ENCODE results near the gene MUC5B.

MUC5B gene

DNA sequence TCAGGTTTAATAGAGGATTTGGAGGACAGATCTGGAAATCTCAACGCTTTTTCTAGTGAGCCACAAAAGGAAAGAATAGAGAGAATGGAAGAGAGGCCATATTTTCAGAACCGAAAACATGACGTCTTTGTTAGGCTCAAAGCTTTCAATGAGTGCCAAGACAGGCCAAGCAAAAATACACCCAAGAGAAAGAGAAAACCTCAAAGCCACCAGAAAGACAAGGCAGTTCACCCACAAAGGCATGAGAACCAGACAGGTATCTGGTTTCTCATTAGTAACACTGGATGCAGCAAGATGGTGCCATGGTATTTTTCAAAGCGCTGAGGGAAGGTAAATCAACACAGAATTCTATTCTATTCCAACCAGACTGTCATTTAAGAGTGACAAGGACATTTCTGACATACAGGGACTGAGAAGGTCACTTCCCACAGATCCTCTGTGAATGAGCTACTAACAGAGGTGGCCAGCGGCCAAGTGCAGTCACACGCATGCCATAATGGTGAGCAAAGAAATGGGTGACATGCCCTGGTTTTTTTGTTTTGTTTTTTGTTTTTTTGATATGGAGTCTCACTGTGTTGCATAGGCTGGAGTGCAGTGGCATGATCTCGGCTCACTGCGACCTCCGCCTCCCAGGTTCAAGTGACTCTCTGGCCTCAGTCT, 44.7 kb downstream of the MUC5B start:
- DNase-seq (ENCODE audit: low read depth): no peak

DNA sequence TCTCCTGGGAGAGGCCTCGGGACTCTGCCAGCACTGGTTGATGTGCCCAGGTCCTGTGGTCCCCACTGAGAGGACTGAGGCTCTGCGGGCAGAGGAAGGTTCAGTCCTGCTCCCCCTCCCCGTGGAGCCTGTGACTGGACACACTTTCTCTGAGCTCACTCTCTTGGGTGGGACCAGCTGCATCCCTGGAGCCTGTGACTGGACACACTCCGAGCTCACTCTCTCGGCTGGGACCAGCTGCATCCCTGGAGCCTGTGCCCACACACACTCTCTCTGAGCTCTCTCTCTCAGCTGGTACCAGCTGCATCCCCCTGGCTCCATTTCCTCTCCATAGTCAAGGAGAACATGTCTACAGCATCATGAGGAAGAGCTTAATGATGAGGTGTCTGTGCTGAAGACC, 47.1 kb downstream of the MUC5B start:
- DNase-seq (ENCODE audit: low read depth): no peak

DNA sequence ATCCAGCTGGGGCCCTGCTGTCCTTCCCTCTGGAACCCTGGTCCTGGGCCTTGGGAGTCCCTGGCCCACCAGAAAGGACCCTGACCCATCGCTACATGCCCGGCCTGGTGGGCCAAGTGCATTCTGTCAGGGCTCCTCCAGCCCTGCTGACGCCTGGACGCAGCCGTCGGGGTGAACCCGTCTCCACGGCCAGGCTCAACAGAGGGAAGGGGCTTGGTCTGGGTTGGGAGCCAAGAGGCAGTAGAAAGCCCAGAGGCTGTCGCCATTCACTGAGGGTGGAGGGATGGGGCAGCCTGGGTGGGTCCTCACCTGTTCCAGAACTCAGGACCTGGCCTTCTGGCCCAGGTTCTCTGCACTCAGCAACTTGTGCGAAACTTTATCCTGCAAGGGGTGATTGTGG, 47.6 kb downstream of the MUC5B start:
- DNase-seq (ENCODE audit: low read depth): no peak

DNA sequence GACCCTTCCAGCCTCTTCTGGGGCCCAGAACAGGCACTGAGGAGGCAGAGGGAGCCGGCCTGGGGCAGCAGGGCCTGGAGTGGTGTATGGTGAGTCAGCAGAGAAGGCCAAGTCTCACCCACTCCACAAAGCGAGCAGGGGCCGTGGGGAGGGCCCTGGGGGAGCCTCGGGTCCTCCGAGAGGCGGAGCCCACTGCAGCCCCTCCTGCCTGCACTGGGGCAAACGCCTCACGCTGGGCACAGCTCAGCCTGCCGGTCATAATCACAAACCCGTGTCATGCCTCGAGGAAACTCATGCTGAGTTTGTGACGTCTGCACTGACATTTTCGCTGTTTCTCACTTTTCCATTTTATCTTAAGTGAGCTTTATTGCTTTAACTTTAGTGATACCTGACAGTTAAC, 48.1 kb downstream of the MUC5B start:
- no peak for DNase-seq (ENCODE audit: low read depth)

DNA sequence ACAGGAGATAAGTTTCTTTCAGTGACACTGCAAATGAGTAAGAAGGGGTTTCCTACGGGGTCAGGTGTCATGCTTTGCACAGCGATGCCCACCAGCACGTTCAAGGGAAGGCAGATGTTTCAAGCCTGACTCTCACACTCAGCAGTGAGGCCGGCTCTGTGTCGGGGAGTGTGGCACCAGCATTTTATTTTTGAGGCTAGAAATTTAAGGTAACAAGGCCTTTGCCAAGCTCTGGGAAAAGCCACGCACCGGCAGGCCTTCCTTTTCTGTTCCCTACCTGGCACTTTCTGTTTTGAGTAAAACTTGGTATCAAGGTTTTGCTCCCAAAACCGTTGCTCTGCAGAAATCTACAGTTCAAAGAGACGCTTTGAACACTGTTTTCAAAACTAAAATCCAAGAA, 48.5 kb downstream of the MUC5B start:
- no peak for DNase-seq (ENCODE audit: low read depth)

DNA sequence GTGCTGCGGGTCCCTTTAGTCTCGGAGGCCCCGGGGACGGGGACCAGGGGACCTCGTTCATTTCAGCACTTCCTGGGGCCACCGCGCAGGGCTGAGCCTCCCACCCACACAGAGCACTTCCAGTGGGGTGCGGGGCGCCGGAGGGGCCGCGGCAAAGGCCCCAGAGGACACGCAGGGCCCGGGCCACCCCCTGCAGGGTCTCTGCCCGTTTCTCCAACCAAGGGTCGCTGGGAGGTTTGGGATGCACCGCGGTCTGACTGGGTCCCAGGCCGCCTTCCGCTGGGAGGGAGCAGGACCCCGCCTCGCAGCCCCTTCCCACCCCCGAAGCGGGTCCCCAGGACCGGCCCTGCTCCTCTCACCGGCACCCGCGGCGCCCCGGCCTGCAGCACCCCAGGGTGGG, 49.1 kb downstream of the MUC5B start:
- no peak for DNase-seq (ENCODE audit: low read depth)

DNA sequence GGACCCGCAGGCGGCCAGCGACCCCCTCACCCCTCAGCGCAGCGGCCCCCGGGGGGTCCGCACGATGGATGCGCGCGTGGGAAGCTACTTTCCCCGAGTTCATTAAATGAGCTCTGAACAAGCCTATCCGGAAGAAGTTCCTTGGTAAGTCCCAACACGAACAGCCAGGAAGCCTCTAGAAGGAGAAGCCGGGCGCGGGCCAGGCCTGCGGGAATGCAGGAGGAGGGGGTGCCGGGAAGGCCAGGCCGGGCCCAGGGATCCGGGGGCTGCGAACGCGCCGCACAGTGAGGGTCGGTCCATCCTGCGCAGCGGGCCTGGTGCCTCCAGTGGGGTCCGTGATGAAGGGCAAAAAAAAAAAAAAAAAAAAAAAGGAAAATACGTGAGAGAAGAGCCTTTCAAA, 49.7 kb downstream of the MUC5B start:
- no peak for DNase-seq (ENCODE audit: low read depth)

DNA sequence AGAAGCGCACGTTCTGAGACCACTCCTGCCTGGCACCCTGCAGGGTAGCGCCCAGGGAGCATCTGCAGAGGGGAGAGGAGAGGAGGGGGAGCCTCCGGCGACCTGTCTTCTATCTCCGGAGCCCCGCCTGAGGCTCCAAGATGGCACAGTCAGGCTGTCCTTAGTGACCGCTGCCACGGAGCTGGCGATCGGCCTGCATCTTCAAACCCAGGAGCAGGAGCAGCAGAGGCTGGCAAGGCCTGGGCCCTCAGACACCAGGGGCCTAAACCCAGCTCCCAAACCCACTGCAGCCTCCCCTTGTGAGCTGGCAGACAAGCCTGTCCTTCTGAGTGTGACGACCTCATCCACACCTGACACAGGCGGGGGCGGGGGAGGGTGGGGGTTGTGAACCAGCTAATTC, 51.6 kb downstream of the MUC5B start:
- DNase-seq (ENCODE audit: low read depth): no peak

DNA sequence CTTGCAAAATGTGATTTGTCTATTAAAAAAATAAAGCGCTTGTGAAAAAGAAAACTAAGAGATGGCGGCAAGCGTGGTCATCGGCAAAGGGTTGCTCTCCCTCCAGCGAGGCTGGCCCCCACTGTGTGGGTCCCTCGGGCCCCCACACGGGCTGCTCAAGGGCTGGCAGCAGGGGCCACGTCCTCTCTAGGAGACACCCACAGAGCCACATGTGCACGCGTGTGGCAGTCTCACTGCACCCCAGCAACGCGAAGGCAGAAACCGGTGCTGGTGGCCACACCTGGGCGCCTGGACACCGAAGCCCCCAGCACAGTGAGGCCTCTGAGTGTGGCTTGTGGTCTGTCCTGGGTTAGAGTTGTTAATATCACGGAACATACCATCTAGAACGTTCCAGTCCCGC, 52.2 kb downstream of the MUC5B start:
- no peak for DNase-seq (ENCODE audit: low read depth)

DNA sequence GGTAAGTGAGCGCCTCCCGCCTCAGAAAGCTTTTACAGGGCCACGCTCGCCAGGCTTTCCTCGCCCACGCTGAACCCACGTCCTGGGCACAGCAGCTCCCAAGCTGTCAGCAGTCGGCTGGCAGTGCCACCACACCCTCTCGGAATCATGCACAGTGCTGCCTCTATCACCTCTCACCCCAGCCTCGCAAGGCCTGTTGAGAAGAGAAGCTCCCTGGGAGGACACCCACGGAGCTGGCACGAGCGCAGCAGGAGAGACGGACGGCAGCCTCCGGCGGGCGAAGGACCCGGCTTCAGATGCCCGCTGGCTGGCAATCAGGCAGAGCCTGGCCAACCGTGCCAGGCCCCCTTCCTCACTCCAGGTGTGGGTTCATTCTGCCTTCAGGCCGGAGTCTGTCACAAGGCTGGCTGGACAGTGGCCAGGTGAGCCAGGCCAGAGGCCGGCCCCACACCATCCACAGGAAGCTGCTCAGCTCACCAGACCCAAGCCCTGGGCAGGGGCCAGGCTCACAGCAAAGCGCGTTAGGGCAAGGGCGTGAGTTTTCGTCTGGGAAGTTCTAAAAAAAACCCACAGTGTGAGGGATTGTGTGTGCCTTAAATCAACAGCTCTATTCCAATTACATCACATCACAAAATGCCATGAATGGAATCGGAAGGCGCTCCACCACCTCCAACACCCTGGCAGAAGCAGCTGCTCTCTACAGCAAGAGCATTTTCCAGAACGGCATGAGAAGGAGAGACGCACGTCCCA, 53.4 kb downstream of the MUC5B start:
- no peak for DNase-seq (ENCODE audit: low read depth)

DNA sequence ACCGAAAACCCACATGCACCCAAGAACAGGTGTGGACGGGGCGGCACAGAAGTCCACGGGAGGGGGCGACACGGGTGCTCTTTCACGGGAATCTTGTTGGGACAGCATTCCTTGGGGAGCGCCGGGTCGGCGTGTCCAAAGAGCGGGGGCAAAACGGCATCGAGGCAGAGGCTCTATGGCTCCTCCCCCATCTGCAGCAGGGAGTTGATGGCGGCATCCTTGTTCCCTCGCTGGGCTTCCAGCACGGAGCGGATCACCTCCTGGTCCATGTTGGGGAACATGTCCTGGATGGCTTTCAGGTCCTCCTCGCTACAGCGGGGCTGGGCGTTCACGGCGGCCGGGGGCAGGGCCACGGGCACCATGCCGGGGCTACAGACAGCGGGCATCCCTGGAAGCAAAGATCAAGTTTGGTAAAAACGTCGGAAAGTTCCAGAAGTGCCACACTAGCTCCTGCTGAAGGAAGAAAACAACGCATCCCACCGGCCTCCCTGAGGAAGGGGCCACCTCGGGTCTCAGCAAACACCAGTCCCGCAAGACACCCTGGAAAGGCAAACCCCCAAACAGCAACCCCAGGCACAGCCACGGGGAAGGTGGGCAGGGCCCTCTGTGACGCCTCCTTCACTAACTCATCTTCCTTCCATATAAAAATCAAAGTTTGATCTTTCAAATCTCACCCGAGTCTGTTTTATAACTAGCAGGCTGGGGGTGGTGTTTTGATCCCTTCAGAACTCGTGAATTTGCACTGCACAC, 54.2 kb downstream of the MUC5B start:
- no peak for DNase-seq (ENCODE audit: low read depth)

DNA sequence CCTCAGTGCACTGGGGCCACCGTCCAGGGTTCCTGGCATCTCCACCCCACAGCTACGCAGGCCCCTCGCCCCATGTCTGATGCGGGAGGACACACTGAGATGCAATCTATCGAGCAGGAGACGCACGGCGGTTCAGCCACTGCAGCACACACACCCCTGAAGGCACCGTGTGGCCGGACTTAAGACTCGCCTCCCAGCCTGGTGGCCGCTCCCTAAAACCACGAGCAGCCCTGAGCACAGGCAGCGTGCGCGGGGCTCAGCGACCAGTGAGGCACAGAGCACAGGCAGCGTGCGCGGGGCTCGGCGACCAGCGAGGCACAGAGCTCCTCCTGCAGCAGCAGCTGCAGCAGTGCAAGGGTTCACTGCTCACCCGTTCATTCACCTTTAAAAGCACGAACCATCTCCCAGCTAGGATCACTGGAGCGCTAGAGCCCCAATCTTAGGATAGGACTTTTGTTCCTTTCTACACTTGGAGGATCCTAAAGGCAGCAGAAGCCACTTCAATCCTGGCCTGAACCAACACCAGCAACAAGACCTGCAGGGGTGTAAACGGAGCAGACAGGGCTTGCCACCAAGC, 55.2 kb downstream of the MUC5B start:
- no peak for DNase-seq (ENCODE audit: low read depth)

DNA sequence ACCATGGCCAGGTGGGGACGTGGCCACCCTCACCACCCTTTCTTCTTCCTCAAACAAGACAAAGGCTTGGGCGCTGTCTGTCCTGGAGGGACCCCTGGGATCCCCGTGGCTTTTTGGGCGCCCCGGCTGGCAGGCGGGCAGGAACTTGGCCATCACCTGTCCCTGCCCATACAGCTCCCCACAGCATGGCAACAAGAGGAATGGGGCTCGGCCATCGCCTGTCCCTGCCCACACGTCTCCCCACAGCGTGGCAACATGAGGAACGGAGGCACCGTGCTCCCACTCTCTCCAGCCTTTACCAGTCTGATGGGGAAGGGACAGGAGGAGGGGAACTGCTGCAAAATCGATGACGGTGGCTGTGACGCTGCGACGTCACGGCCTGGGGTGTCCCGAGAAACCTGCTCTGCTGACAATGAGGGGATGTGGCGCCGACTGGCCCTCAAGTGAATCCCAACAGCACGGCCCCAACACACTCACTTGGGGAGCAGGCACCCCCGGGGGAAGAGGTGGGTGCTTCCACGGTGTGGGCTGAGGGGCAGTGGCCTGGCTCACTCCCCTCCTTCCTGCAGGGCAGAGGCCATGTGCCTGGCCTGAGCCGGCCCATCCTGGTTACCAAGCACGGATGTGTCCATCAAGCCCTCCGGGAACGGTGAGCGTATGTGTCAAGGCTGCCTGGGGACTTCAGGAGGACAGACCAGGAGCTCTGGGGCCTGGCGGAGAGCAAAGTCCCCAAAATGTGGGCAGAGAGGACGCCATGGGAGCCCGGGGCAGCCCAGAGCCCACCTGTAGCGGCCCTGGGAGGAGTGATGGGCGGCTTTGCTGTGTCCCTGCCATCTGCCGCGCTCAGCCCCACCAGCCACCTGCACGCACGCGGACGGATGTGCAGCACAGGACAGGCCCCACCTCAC, 56.2 kb downstream of the MUC5B start:
- DNase-seq (ENCODE audit: low read depth): no peak

DNA sequence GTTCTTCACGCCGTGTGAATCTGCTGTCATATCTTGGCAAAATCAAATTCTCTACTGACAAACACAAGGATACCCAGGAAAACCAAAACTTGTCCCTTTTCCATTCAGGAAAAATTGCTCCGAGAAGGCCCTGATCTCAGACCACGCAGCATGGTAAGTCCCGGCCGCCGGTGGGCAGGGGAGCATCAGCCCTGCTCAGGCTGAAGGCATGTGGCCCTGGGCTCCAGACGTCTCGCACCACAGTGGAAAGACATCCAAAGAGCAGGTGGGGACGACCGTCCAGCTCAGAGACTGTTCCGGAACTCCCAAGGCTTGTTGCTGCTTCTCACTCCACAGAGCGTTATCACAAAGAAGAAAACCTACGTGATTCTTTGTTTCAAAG, 56.8 kb downstream of the MUC5B start:
- DNase-seq (ENCODE audit: low read depth): no peak

DNA sequence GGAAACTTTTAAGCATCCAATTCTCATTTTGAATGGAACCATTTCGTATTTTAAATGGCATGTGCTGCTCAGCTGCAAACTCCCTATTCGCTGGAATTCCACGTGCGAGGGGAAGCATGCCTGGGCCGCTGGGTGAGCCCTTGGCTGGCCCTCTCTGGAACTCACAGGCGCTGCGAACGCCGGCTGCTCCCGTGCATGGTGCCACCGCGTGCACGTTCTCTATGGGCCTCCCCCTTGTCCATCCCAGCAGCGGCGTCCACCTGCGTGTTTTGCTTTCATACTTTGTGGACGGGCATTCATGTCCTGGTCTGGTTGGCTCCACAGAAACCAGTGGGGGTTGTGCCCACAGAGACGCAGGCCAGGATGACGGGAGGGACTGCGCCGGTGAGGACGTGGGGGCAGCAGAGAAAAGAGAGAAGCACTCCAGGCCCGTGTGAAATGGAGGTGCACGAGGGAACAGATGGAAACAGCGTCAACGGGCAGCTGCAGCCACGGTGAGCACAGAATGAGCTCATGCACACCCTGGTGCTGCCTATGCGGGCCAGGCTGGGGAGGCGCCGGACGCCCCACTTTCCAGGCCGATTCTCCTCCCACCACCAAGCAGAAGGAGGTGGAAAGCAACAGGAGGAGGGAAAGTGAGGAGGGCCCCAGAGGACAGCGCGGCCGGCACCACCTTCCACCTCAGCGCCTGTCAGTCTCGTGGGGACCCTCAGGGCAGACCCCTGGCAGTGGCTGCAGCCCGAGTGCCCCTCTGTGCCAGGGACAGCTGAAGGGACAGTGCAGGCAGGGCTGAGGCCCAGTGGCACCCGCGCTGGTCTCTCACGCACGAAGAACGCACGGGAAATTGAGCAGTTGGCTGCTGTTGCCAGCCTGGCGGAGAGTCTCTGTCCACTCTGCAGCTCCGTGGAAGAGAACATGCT, 57.5 kb downstream of the MUC5B start:
- no peak for DNase-seq (ENCODE audit: low read depth)

DNA sequence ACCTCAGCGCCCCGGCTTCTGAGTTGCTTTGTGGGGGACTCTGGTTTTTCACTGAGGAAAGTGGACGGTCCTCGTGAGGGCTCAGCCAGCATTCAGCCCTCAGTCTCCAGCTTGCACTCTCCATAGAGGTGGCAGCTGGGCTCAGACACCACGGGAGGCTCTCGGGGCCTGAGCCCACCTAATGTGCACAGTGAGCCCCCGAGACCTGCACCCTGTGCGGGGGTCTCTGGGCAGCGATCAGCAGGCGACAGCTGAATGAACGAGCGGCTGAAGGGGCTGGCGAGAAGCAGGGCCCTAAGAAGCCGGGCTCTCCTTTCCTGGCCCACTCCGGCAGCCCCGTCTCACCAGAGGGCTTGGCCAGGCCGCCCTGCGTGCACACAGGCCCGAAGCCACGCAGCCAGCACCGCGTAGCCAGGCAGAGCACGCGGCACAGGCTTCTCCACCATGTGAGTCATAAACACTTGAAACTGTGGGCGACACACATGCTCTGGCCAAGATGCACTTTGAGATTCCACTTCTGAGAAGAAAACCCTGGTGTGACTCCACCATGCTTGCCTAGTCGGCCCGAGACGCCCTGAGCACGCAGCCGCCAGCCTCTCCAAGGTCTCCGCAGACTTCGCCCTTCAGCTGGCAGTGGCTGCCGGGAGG, 58.6 kb downstream of the MUC5B start:
- no peak for DNase-seq (ENCODE audit: low read depth)

DNA sequence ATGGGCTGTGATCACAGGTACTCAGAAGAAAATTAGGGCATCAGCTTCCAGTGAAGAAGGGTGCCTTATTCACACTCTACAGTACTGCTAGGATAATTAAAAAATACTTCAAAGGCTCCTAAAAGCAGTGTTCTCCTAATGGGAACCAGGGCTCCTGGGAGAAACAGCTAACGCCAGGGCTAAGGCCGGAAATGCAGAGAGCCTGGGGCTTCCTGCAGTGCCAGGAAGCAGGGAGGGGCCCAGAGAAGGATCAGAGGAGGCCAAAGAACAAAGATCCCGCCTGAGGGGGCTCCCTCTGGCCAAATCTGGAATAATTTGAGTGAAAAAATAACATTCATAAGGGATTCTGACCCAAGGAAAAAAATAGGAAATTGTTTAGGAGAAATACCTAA, 59.1 kb downstream of the MUC5B start:
- no peak for DNase-seq (ENCODE audit: low read depth)

DNA sequence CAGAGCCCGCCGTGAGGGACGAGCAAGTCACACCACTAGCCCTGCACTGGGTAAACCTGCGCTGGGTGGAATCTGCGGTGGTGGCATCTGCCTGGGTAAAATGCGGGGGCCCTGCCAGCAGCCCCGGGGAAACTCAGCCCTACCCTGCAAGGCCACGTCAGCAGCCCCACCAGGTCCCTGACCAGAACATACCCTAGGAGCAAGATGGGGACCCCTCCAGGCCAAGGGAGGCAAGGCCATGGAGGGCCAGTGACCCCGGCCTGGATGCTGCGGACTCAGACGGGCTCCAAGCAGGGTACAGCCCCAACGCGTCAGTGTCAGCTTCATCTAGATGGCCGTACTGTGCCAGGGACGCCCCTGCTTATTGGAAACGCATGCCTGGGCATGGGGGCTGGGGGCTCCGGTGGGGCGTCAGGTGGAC, 60.2 kb downstream of the MUC5B start:
- DNase-seq (ENCODE audit: low read depth): no peak

DNA sequence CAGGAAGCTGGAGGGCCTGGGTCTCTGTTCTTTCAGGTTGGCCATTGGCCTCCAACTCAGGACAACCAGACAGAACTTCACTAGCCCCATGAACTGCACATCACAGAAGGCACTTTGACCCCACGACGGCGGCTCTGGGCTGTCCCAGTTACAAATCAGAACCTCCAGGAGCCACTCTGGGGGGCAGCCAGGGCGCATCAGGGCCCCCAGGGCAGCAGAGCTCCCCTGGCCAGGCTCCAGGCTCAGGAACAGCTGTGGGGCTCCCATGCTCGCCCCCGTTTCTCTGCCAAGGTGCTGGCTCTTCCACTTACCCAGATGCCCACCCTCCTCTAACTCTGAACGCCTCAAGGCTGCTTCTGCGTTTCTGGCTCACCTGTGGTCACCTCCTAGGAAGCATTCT, 61.0 kb downstream of the MUC5B start:
- DNase-seq (ENCODE audit: low read depth): no peak

DNA sequence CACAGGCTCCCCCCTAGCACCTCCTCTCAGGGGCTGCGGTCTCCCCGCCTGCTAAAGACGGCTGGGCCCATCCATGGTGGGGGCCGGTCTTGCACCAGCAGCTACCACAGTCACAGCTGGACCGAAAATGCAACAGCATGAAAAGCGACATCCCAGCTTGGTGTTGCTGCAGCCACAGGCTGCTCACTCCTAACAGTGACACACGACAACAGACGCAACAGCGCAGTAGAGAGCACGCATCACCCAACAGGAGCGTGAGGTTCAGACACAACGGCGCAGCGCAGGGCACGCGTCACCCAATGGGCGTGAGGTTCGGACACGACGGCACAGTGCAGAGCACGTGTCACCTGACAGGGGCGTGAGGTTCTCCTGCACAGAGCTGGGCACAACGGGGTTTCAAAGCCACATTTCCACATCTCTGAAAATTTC, 62.5 kb downstream of the MUC5B start:
- no peak for DNase-seq (ENCODE audit: low read depth)
